K562 (cell line): ENCODE measurements around the gene IGIP. TPM values are rescaled to one million over a fixed set of nuclear protein-coding genes. Genes with fewer than 3 reads are reported as not detected.

Experiments used
- C11orf30 ChIP-seq: fragments of 450-650 bp; IDR thresholded peaks from 2 replicates; pipeline ENCODE4 v1.6.1; 2016; ENCODE audit warnings: low read depth, mild to moderate bottlenecking
- CBX3 ChIP-seq, 2 experiments: IDR thresholded peaks; 1 replicate in 1 of 2; 2 replicates in 1 of 2; pipeline ENCODE4 v1.6.1; 2012; ENCODE audit warnings: inconsistent platforms in 2 of 2, low read length in 2 of 2, borderline replicate concordance in 1 of 2, control low read depth in 1 of 2
- CCNT2 ChIP-seq: IDR thresholded peaks from 2 replicates; pipeline ENCODE4 v1.6.1; 2011; ENCODE audit warnings: borderline replicate concordance, low read depth, mild to moderate bottlenecking, moderate library complexity, mixed read lengths, low read length; ENCODE audit not compliant: insufficient read length; ENCODE audit errors: extremely low read depth
- DPF2 ChIP-seq: fragments of 450-650 bp; IDR thresholded peaks from 2 replicates; pipeline ENCODE4 v1.6.1; 2016
- EGR1 ChIP-seq: fragments of 450-650 bp; conservative IDR thresholded peaks from 2 replicates; pipeline ENCODE4 v1.6.1; 2017; ENCODE audit warnings: mild to moderate bottlenecking
- GABPA ChIP-seq: fragments of 200-800 bp; sonication (Bioruptor generic); conservative IDR thresholded peaks from 2 replicates; pipeline ENCODE4 v1.6.1; 2016; ENCODE audit warnings: low read depth, missing genetic modification characterization, missing compliant biosample characterization
- GATAD2B ChIP-seq: fragments of 450-650 bp; IDR thresholded peaks from 2 replicates; pipeline ENCODE4 v1.6.1; 2017; ENCODE audit warnings: mild to moderate bottlenecking, borderline replicate concordance
- HDAC1 ChIP-seq, 2 experiments: fragments of 450-650 bp; IDR thresholded peaks; 2 replicates each; pipeline ENCODE4 v1.6.1; 2016 to 2017; ENCODE audit warnings: inconsistent platforms in 1 of 2, mild to moderate bottlenecking in 1 of 2, moderate library complexity in 1 of 2
- HMBOX1 ChIP-seq: sonication (generic); IDR thresholded peaks from 2 replicates; pipeline ENCODE4 v1.6.1; 2016
- MLLT1 ChIP-seq, 2 experiments: fragments of 450-650 bp; IDR thresholded peaks; 2 replicates each; pipeline ENCODE4 v1.6.1; 2016
- RB1 ChIP-seq: fragments of 450-650 bp; IDR thresholded peaks from 2 replicates; pipeline ENCODE4 v1.6.1; 2017; ENCODE audit warnings: low read depth, mild to moderate bottlenecking
- STAG1 ChIP-seq: sonication (generic); formaldehyde crosslinking; IDR thresholded peaks from 2 replicates; pipeline ENCODE4 v1.5.0; 2020; ENCODE audit warnings: missing genetic modification reagents, borderline replicate concordance
- THAP12 ChIP-seq: fragments of 250-450 bp; sonication (Bioruptor Pico); IDR thresholded peaks from 2 replicates; pipeline ENCODE4 v1.9.0; 2021; ENCODE audit warnings: mild to moderate bottlenecking, inconsistent platforms
- VEZF1 ChIP-seq: fragments of 200-800 bp; sonication (Bioruptor generic); IDR thresholded peaks from 2 replicates; pipeline ENCODE4 v1.6.1; 2017; ENCODE audit warnings: missing genetic modification characterization, missing compliant biosample characterization
- ZBTB7A ChIP-seq: IDR thresholded peaks from 2 replicates; pipeline ENCODE4 v1.6.1; 2011; ENCODE audit warnings: low read depth, mild to moderate bottlenecking, low read length, moderate library complexity, borderline replicate concordance; ENCODE audit not compliant: control insufficient read depth
- ZFX ChIP-seq: sonication (generic); formaldehyde crosslinking; IDR thresholded peaks from 2 replicates; pipeline ENCODE4 v1.8.0; 2022; ENCODE audit warnings: mild to moderate bottlenecking, missing genetic modification reagents, moderate library complexity
- ZKSCAN1 ChIP-seq: fragments of 150-350 bp; IDR thresholded peaks from 2 replicates; pipeline ENCODE4 v1.6.1; 2016; ENCODE audit warnings: low read depth, low read length
- ZNF444 ChIP-seq: fragments of 250-450 bp; sonication (Bioruptor Pico); IDR thresholded peaks from 2 replicates; pipeline ENCODE4 v1.4.0; 2020; ENCODE audit warnings: mild to moderate bottlenecking, moderate library complexity
- ZNF766 ChIP-seq: fragments of 200-800 bp; sonication (Bioruptor generic); conservative IDR thresholded peaks from 2 replicates; pipeline ENCODE4 v1.6.1; 2016; ENCODE audit warnings: missing genetic modification characterization, missing compliant biosample characterization
- polyA plus RNA-seq, 8 experiments: library from polyadenylated mRNA; depleted of rRNA in 4 of 8; stranded (reverse) in 5 of 8; unstranded in 3 of 8; fragments of >200 nt; fragmentation: Nextera tagmentation in 2 of 8; fragmentation: Illumina TruSeq in 1 of 8; extraction: Ambion mirVana in 2 of 8; extraction: Trizol in 1 of 8; gene quantifications; 2 replicates each; pipeline versions ENCODE4 v1.2.1 to v1.2.3, GENCODE V29; 2011 to 2014; ENCODE audit warnings: inconsistent platforms in 1 of 8, missing spikeins in 1 of 8
- total RNA-seq, 7 experiments: library from RNA; depleted of rRNA in 6 of 7; stranded (reverse); fragments of >200 nt in 6 of 7; fragmentation: Illumina TruSeq in 2 of 7; extraction: Trizol in 2 of 7; gene quantifications; 2 replicates each; pipeline versions ENCODE4 v1.2.1 to v1.2.3, GENCODE V29; 2011 to 2021; ENCODE audit warnings: low replicate concordance in 1 of 7

The IGIP gene
- total and polyA plus RNA-seq, 9 of the 15 experiments (the other 6 are each of a cell fraction or from before 2014, with no cell fraction given) = 0.52 to 1.6 (median 1.2) TPM

GRCh38 chr5:140109018-140109758, 16.5 kb upstream of the IGIP start (continued):
- TF ChIP-seq HDAC1 (IDR thresholded peaks at IDR 0.05) (0 out of 4 replicates have a peak, but pooled peaks of 1 of the 2 experiments have one; percentile 7), HMBOX1 (peak; percentile 90), STAG1 (CRISPR knock-in tag) (no peak), RB1 (peak; percentile 20; the same call in 1 of the 2 replicates), EGR1 (peak; percentile 76), THAP12 (CRISPR knock-in tag) (no peak), CBX3 (IDR thresholded peaks at IDR 0.05; ENCODE audit: borderline replicate concordance in 1 of 2, low read length in 2 of 2) (no peak), ZNF766 (no peak), GATAD2B (no peak), ZFX (CRISPR knock-in tag) (no peak), C11orf30 (no peak), DPF2 (no peak; the same call in 1 of the 2 replicates), GABPA (0 out of 2 replicates have a peak, but pooled peaks have one; percentile 21), VEZF1 (CRISPR knock-in tag) (peak; percentile 51; the same call in 1 of the 2 replicates), CCNT2 (no peak), ZKSCAN1 (no peak), ZNF444 (CRISPR knock-in tag) (no peak), ZBTB7A (peak; percentile 80; the same call in 1 of the 2 replicates), MLLT1 (IDR thresholded peaks at IDR 0.05) (0 out of 4 replicates have a peak, but pooled peaks of 1 of the 2 experiments have one; percentile 20)
